MM.1S (cell line): Measurements from ENCODE around the gene C21orf58.

ENCODE experiments used
- EZH2 ChIP-seq: fragments of 300-600 bp; sonication (generic); optimal IDR thresholded peaks from 2 replicates; pipeline ENCODE3; 2017; ENCODE audit warnings: low read depth, mild to moderate bottlenecking, antibody characterized with exemption, low read length, mixed read lengths
- EZH2phosphoT487 ChIP-seq: fragments of 300-600 bp; sonication (generic); IDR thresholded peaks from 2 replicates; pipeline ENCODE4 v1.6.1; 2018; ENCODE audit warnings: antibody characterized with exemption, low read length
- TF ChIP-seq, protein P1 (sequence below): fragments of 300-600 bp; sonication (generic); IDR thresholded peaks from 2 replicates; pipeline ENCODE4 v1.5.1; 2016; ENCODE audit warnings: antibody characterized with exemption, low read length, mixed read lengths

DNA sequence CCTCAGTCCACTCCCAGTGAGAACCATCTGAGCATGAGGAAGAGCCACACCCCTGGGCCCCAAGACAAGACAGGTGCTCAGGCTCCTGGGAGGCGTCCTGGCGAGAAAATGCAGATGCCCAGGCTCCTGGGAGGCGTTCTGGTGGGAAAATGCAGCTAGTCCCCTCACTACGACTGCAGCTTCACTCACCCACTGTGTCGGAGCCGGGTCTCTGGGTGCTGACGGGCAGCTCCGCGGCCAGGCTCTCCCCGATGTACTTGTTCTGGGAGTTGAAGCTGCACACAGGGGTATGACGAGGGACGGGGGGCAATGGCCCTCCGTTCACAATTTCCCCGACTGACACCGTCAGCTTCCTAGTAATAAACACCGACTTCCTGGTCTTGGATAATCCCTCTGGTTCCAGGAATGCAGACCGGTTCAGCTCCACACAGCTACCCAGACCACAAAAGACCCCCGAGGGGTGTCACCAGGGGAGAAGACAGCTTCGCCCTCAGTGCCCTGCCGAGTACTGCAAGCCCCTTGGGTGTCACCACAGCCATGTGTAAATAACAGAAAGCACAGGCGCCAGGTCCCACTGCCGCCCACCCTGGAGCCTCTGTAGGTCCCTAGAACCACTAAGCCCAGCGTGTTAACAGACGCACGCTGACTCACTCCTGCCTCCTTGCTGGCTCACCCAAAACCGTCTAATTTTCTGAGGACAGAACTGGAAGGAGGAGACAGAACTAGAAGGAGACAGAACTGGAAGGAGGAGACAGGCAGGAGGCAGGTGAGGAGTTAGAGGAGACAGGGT is 57.7 kb downstream of the C21orf58 start:
- TF ChIP-seq EZH2 (no peak), EZH2phosphoT487 (no peak)
- TF ChIP-seq, protein P1, sequence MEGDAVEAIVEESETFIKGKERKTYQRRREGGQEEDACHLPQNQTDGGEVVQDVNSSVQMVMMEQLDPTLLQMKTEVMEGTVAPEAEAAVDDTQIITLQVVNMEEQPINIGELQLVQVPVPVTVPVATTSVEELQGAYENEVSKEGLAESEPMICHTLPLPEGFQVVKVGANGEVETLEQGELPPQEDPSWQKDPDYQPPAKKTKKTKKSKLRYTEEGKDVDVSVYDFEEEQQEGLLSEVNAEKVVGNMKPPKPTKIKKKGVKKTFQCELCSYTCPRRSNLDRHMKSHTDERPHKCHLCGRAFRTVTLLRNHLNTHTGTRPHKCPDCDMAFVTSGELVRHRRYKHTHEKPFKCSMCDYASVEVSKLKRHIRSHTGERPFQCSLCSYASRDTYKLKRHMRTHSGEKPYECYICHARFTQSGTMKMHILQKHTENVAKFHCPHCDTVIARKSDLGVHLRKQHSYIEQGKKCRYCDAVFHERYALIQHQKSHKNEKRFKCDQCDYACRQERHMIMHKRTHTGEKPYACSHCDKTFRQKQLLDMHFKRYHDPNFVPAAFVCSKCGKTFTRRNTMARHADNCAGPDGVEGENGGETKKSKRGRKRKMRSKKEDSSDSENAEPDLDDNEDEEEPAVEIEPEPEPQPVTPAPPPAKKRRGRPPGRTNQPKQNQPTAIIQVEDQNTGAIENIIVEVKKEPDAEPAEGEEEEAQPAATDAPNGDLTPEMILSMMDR = no peak
